NCI-H510A treated with DMSO at 0.1 percent for 48 hours (cell line): ENCODE measurements around the gene KBTBD4.
"Not testable (repeated sequence)": the region's sequence is repeated elsewhere in the genome, so short reads cannot be mapped to it uniquely, and the experiment has no call there.

Experiments used
- DNase-seq: peaks from one replicate; lab custom pipeline; 2025; lab: John Stamatoyannopoulos, UW

The KBTBD4 gene

GRCh38 chr11:47589977-47590861 lies 11.4 kb upstream of the KBTBD4 start:
- no peak for DNase-seq

GRCh38 chr11:47589584-47589976 lies 10.8 kb upstream of the KBTBD4 start:
- no peak for DNase-seq

- no peak for DNase-seq
Observed at GRCh38 chr11:47589118-47589517, 10.3 kb upstream of the KBTBD4 start.

- no peak for DNase-seq
Observed at GRCh38 chr11:47587723-47588326, 9.1 kb upstream of the KBTBD4 start.

- DNase-seq: no peak
Observed at GRCh38 chr11:47587039-47587716, 8.4 kb upstream of the KBTBD4 start.

- no peak for DNase-seq
Observed at GRCh38 chr11:47586098-47586855, 7.5 kb upstream of the KBTBD4 start, which contains the start of gene FAM180B. Gene FAM180B (plus strand): TSS chr11:47586678. CDS start chr11:47586769, 91 bp downstream.

- DNase-seq: no peak
Observed at GRCh38 chr11:47583844-47584243, 5.1 kb upstream of the KBTBD4 start.

- DNase-seq: no peak
Observed at GRCh38 chr11:47577460-47578041, 1.2 kb downstream of the KBTBD4 start.

- no peak for DNase-seq
Observed at GRCh38 chr11:47573321-47573720, 5.4 kb downstream of the KBTBD4 start.

GRCh38 chr11:47572715-47573255 lies 6.0 kb downstream of the KBTBD4 start:
- DNase-seq: no peak

- no peak for DNase-seq
Observed at GRCh38 chr11:47571895-47572294, 6.9 kb downstream of the KBTBD4 start.

GRCh38 chr11:47571357-47571729 lies 7.4 kb downstream of the KBTBD4 start:
- DNase-seq: no peak

GRCh38 chr11:47570651-47571356 lies 8.0 kb downstream of the KBTBD4 start:
- DNase-seq: no peak

GRCh38 chr11:47569646-47570045 lies 9.1 kb downstream of the KBTBD4 start:
- no peak for DNase-seq

GRCh38 chr11:47566149-47566698 lies 12.5 kb downstream of the KBTBD4 start:
- no peak for DNase-seq

- DNase-seq: no peak
Observed at GRCh38 chr11:47565340-47566148, 13.2 kb downstream of the KBTBD4 start, which contains the start of gene PTPMT1. Gene PTPMT1 (plus strand): TSS chr11:47565599. CDS start chr11:47565623, 24 bp downstream.

- no peak for DNase-seq
Observed at GRCh38 chr11:47564933-47565339, 13.8 kb downstream of the KBTBD4 start.

- DNase-seq: not testable (repeated sequence)
Observed at GRCh38 chr11:47564366-47564765, 14.4 kb downstream of the KBTBD4 start.

GRCh38 chr11:47562393-47562792 lies 16.4 kb downstream of the KBTBD4 start:
- DNase-seq: not testable (repeated sequence)
